ENCODE results near the gene RGS21.

The RGS21 gene, protein sequence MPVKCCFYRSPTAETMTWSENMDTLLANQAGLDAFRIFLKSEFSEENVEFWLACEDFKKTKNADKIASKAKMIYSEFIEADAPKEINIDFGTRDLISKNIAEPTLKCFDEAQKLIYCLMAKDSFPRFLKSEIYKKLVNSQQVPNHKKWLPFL

DNA sequence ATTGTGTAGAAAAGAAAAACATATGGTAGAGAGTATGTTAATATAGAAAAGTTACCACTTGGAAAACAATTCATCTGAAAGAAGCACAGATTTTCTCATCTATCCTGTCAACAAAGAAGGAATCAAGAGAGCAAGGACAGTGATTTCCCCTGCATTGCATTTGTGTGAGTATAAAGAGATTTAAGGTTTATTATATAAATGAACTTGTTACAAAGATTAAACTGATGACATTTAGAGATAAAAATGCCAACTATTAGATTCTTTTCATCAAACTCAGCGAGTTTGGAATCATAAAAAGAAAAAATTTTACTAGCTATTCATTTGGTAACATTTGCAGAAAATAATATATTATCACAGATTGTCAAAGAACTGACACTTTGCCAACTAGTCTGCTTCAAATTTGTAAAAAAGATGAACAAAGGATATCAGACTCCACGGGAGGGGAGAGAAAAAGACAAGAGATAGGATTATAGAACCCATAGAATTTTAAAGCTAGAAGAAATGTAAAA is at the start of gene RGS21:
Gene RGS21 (plus strand): TSS at position 51 of the 509 bp plus-strand sequence. CDS start 26,045 bp downstream, outside the sequence.
- H3K27ac ChIP-seq (ENCODE audit: poor library complexity, severe bottlenecking), result no peak within 1 kb of the TSS
- ATAC-seq (ENCODE audit: low read depth) (no peak), DNase-seq (ENCODE audit: low spot score) (no peak)
- no peak within 1 kb of the TSS for H3K4me3 ChIP-seq (ENCODE audit: severe bottlenecking)
- no peaks in the 10 kb centered on the region for H3K9me3 ChIP-seq (ENCODE audit: severe bottlenecking)
- H3K4me1 ChIP-seq (ENCODE audit: insufficient read depth, poor library complexity, severe bottlenecking), result no peaks in the 10 kb centered on the region
- no peak for TF ChIP-seq CTCF (IDR thresholded peaks at IDR 0.05; ENCODE audit: poor library complexity, severe bottlenecking)
- H3K36me3 ChIP-seq (ENCODE audit: low read depth), result no peaks in the 10 kb centered on the region
- H3K27me3 ChIP-seq (ENCODE audit: insufficient read depth, poor library complexity, severe bottlenecking), result no peaks in the 10 kb centered on the region

- no peaks in the 10 kb centered on the region for H3K36me3 ChIP-seq (ENCODE audit: low read depth)
- no peaks in the 10 kb centered on the region for H3K9me3 ChIP-seq (ENCODE audit: severe bottlenecking)
- ATAC-seq (ENCODE audit: low read depth) (no peak), DNase-seq (ENCODE audit: low spot score) (no peak)
- H3K27ac ChIP-seq (ENCODE audit: poor library complexity, severe bottlenecking), result no peak overlapping the region
- no peaks in the 10 kb centered on the region for H3K4me1 ChIP-seq (ENCODE audit: insufficient read depth, poor library complexity, severe bottlenecking)
- H3K27me3 ChIP-seq (ENCODE audit: insufficient read depth, poor library complexity, severe bottlenecking), result no peaks in the 10 kb centered on the region
- no peak for TF ChIP-seq CTCF (IDR thresholded peaks at IDR 0.05; ENCODE audit: poor library complexity, severe bottlenecking)
- no peak overlapping the region for H3K4me3 ChIP-seq (ENCODE audit: severe bottlenecking)
These were observed 48.2 kb upstream of the RGS21 start for GRCh38 chr1:192268468-192269052.

- Histone ChIP-seq H3K36me3 (ENCODE audit: low read depth) (no peaks in the 10 kb centered on the region), H3K27me3 (ENCODE audit: insufficient read depth, poor library complexity, severe bottlenecking) (no peaks in the 10 kb centered on the region), H3K4me1 (ENCODE audit: insufficient read depth, poor library complexity, severe bottlenecking) (no peaks in the 10 kb centered on the region), H3K9me3 (ENCODE audit: severe bottlenecking) (no peaks in the 10 kb centered on the region), H3K4me3 (ENCODE audit: severe bottlenecking) (no peak overlapping the region), H3K27ac (ENCODE audit: poor library complexity, severe bottlenecking) (no peak overlapping the region)
- DNase-seq (ENCODE audit: low spot score) (no peak), ATAC-seq (ENCODE audit: low read depth) (no peak)
- no peak for TF ChIP-seq CTCF (IDR thresholded peaks at IDR 0.05; ENCODE audit: poor library complexity, severe bottlenecking)
These were observed 46.4 kb upstream of the RGS21 start for GRCh38 chr1:192270398-192270797.

GRCh38 chr1:192272732-192273131 is 44.1 kb upstream of the RGS21 start:
- TF ChIP-seq CTCF (IDR thresholded peaks at IDR 0.05; ENCODE audit: poor library complexity, severe bottlenecking), result no peak
- no peaks in the 10 kb centered on the region for H3K9me3 ChIP-seq (ENCODE audit: severe bottlenecking)
- ATAC-seq (ENCODE audit: low read depth) (no peak), DNase-seq (ENCODE audit: low spot score) (no peak)
- H3K27ac ChIP-seq (ENCODE audit: poor library complexity, severe bottlenecking), result no peak overlapping the region
- H3K27me3 ChIP-seq (ENCODE audit: insufficient read depth, poor library complexity, severe bottlenecking), result no peaks in the 10 kb centered on the region
- H3K36me3 ChIP-seq (ENCODE audit: low read depth), result no peaks in the 10 kb centered on the region
- no peaks in the 10 kb centered on the region for H3K4me1 ChIP-seq (ENCODE audit: insufficient read depth, poor library complexity, severe bottlenecking)
- no peak overlapping the region for H3K4me3 ChIP-seq (ENCODE audit: severe bottlenecking)

DNA sequence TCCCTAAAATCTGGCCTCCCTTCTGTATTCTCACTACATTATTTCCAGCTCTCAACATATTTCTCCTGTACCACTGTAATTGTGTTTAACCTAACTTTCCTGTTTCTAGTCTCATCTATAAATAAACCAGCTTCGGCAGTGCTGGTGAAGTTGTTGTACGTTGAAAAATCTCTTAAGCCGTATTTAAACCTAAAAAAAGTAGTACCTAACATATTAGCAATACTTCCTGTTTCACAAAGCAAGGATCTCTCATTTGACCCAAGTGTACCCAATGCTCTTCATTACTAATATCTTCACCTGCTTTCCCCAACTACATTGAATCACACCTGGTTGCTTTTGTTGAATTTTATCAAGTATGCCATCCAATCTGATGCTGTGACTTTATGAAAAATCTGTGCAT is 42.2 kb upstream of the RGS21 start:
- Histone ChIP-seq H3K27ac (ENCODE audit: poor library complexity, severe bottlenecking) (no peak overlapping the region), H3K36me3 (ENCODE audit: low read depth) (no peaks in the 10 kb centered on the region), H3K9me3 (ENCODE audit: severe bottlenecking) (no peaks in the 10 kb centered on the region), H3K27me3 (ENCODE audit: insufficient read depth, poor library complexity, severe bottlenecking) (no peaks in the 10 kb centered on the region), H3K4me1 (ENCODE audit: insufficient read depth, poor library complexity, severe bottlenecking) (no peaks in the 10 kb centered on the region), H3K4me3 (ENCODE audit: severe bottlenecking) (no peak overlapping the region)
- no peak for ATAC-seq (ENCODE audit: low read depth)
- DNase-seq (ENCODE audit: low spot score), result no peak
- TF ChIP-seq CTCF (IDR thresholded peaks at IDR 0.05; ENCODE audit: poor library complexity, severe bottlenecking), result no peak

All from RWPE2 (cell line).